Middle frontal gyrus (tissue), 1 donor: Measurements from ENCODE around the gene KLRC2.
"Not testable (repeated sequence)": the region's sequence is repeated elsewhere in the genome, so short reads cannot be mapped to it uniquely, and the experiment has no call there.

Source experiments
- DNase-seq: peaks from one replicate; pipeline ENCODE4 v3.0.0-alpha.2; 2015; ENCODE audit warnings: low spot score; ENCODE audit errors: extremely low spot score

KLRC2 gene

DNA sequence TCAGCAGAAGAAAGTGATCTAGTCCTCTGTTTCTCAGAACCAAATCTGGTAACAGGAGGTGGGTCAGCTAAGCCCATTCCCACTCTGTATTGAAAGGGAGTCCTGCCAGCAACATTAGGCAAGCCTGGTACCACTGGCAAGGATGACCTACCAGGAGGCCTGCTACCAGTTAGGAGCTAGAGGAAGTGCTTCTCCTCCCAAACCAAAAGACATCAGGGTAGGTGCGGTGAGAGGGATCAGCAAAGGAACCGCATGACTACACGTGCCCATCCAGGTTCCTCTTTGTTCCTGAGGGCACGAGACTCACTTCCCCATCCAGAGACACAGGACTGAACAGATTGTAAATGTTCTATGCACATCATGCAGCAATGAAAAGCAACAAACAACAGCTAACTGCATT, 29.1 kb downstream of the KLRC2 start:
- DNase-seq, result no peak

DNA sequence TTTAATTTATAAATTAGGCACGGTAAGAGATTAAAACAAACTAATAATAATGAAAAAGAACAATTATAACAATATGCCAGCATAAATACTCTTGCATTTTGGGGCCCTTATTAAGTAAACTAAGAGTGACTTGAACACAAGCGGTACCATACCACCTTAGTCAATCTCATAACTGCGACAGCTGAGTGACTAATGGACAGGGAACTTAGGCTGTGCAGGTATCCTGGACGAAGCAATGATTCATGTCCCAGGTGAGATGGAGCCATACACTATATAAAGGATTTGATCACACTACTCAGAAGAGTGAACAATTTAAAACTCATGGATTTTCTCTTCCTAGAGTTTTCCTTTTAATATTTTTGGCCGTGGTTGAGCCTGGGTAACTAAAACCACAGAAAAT, 30.5 kb downstream of the KLRC2 start:
- DNase-seq, result no peak

- no peak for DNase-seq
These were observed 31.0 kb downstream of the KLRC2 start for GRCh38 chr12:10404798-10405197.

DNA sequence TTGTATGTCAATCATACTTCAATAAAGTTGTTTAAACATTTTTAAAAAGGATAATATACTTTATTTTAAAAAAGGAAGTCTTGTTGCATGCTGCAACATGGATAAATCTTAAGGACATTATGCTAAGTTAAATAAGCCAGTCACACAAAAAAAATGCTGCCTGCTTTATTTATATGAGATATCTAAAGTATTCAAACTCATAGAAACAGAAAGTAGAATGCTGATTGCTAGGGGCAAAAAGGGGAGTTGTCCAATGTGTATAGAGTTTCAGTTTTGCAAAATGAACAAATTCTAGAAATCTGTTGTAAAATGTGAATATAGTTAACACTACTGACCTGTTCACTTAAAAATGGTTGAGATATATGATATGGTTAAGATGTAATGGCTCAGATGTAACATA, 35.0 kb downstream of the KLRC2 start:
- DNase-seq, result no peak

DNA sequence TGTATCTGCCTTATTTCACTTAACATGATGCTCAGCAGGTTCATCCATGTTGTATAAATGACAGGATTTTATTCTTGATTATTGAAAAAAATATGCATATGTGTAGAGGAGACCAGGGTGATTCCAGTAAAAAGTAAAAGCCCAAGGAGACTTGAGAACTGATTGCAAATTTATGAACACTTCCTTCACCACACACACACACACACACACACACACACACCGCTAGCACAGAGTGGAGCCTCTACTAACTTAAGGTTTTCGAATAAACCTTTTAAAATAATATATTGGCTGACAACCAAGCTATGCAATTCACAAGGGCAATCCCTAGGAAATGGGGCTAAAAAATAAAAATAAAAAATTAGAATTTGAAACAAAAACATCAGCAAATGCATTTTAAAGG, 37.6 kb downstream of the KLRC2 start:
- DNase-seq, result no peak

- DNase-seq, result no peak
These were observed 38.5 kb downstream of the KLRC2 start for GRCh38 chr12:10397296-10397695.

DNA sequence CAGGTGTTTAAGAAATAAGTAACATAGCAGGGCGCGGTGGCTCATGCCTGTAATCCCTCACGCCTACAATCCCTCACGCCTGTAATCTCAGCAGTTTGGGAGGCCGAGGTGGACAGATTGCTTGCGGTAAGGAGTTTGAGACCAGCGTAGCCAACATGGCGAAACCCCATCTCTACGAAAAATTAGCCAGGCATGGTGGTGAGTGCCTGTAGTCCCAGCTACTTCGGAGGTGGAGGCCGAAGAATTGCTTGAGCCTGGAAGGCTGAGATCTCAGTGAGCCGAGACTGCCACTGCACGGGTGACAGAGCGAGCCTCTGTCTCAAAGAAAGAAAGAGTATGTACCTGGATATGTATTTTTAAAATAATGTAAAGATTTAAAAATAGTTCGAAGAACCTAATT, 39.6 kb downstream of the KLRC2 start:
- DNase-seq, result not testable (repeated sequence)

GRCh38 chr12:10395390-10395998, 40.3 kb downstream of the KLRC2 start:
- no peak for DNase-seq

GRCh38 chr12:10394531-10395152, 41.2 kb downstream of the KLRC2 start:
- not testable (repeated sequence) for DNase-seq

DNA sequence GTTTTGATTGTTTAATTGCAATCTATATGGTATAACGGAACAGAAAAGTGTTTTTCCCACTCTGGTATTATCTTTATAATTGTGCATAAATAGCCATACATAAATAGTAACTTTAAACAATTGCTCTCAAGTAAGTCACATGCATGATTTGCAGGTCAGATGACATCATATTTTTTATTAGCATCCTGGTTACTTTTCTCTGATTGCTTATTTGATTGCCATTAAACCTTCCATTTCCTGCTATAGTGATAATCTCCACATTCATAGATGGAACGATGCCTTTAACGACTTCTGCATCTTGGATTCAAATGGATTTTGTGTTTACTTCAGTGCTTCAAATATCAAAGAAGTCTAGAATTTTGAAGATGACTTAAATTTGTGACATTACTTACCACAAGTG, 42.5 kb downstream of the KLRC2 start:
- DNase-seq, result no peak

DNA sequence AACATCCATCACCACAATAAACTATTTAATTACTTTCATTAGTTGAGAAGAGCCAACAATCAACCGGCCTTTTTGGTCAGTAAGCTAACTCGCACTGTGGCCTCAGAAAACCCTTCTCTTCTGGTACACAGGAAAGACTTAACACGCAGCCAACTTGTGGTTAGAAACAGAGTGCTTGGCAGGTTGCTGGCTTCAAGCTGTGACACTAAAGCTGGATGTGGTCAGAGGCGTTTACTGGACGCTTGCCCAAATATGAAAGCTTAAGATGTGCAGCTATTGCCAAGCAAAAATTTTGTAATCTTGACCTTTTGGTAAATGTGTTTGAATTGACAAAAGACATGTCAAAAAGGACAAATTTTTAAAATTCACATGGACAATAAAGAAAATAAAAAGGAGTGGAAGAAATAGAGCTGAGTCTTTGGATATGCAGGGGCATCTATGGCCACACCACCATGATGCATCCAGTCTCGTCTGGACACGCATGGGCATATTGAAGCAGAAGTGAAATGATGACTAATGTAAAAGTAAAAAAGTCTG, 43.3 kb downstream of the KLRC2 start:
- DNase-seq, result no peak

GRCh38 chr12:10390991-10391390, 44.8 kb downstream of the KLRC2 start:
- DNase-seq, result not testable (repeated sequence)

DNA sequence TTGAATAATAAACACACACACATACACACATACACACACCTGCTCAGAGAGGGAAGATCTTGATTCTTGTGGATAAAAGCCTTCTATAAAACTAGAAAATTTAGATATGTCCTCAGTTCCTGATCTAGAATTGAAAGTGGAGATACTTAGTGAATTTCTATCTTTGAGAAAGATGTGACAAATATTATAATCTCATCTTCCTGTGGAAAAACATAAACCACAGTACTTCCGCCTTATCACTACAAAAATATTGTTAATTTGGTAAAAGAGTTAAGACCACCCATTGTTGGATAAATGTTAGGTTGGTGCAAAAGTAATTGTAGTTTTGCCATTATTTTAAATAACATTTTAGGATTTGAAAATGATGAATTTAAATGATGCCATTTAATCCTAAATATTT, 45.9 kb downstream of the KLRC2 start, which contains the start of gene KLRK1:
KLRK1 (minus strand) TSS at position 138 of the 400 bp plus-strand sequence. CDS start 1,231 bp downstream, outside the sequence.
- no peak for DNase-seq

DNA sequence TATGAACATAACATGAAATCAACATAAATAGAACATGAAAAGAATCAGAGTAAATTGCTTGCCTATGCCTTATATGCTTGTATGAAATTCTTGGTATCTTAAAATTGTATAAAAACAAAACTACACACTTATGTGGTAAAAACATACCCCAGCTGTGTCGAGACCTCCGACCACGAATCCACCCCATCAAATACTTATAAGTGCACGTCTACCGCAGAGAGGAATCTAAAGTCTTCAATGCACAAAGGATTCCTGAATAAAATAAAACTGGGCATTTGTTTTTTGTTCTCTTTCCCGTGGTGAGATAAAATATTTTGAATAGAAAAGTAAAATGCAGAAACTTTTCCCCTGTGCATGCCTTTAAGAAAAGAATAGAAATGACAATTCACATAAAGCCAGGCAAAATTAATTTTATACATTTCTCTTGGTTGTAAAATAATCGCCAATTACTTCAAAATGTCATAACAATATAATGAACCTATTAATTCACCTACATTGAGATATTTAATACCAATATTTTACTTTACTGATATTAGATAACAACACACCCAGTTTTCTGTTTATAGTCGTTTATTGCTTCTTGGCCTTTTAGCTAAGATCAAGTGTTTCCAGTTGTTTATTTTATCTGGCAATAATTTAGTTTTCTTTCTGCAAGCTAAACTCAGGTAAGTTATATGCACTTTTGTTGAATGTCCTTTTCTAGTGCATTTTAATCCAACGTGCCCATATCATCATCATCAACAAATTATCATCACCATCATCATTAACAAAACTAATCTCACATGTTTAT, 47.0 kb downstream of the KLRC2 start:
- DNase-seq, result no peak

DNA sequence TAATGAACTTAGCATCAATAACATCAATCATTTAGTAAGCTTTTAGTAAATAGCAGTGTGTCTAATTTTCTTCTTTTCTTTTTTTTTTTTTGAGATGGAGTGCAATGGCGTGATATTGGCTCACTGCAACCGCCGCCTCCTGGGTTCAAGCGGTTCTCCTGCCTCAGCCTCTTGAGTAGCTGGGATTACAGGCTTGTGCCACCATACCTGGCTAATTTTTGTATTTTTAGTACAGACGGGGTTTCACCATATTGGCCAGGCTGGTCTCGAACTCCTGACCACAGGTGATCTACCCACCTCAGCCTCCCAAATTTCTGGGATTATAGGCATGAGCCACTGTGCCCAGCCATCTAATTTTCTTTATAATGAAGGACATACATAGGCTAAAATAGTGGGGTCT, 48.3 kb downstream of the KLRC2 start:
- not testable (repeated sequence) for DNase-seq

DNA sequence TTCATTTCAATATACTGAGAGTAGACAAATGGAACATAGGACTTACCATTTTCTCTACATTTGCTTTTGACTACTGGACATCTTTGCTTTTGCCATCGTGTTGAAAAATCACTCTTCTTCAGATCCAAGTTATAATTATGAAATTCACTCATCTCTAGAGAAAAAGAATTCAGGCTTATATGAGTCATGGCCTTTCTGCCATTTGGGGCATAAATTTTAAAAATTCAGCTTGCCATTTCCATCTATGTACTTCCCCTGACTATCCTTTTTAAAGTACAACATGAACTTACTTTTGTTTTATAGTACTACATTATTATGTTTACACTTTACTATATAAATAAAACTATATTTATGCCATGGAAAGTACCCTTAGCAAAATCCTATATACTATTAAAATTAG, 49.0 kb downstream of the KLRC2 start:
- DNase-seq, result no peak

GRCh38 chr12:10385166-10385613, 50.6 kb downstream of the KLRC2 start:
- no peak for DNase-seq

DNA sequence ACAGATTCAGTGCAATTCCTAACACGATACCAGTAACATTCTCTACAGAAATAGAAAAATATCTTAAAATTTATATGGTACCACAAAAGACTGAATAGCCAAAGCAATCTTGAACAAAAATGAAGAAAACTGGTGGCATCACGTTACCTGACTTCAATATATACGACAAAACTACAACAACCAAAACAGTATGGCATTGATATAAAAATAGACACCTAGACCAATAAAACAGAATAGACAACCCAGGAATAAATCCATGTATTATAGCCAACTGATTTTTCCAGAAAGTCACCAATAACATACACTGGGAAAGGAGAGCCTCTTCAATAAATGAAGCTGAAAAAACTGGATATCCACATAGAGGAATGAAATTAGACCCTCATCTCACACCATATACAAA, 51.6 kb downstream of the KLRC2 start:
- DNase-seq, result no peak

- no peak for DNase-seq
These were observed 53.7 kb downstream of the KLRC2 start for GRCh38 chr12:10381928-10382628.
